ENCODE results near the gene C1orf226. TPM values are rescaled to one million over a fixed set of nuclear protein-coding genes. Genes with fewer than 3 reads are reported as not detected.

The C1orf226 gene
- polyA plus RNA-seq, 1 donor (not counting 4 experiments of a cell fraction or from before 2014, with no cell fraction given), result 0.12 TPM

GRCh38 chr1:162353702-162354101 is 27.8 kb upstream of the C1orf226 start:
- Histone ChIP-seq H3K4me1 (ENCODE audit: control insufficient read depth, extremely low read depth, insufficient read depth, low read length) (peaks cover 16% of the 10 kb centered on the region), H3K27ac (ENCODE audit: control insufficient read depth, insufficient read depth, low read length) (no peak overlapping the region), H3K4me2 (ENCODE audit: control insufficient read depth, extremely low read depth, insufficient read depth, low read depth, low read length) (no peak overlapping the region), H3K79me2 (ENCODE audit: control insufficient read depth, insufficient read depth, low read length) (no peaks in the 10 kb centered on the region), H4K20me1 (ENCODE audit: control insufficient read depth, extremely low read depth, insufficient read depth, low read length) (no peaks in the 10 kb centered on the region), H3K27me3 (ENCODE audit: control insufficient read depth, extremely low read depth, insufficient read depth, low read length) (no peaks in the 10 kb centered on the region), H3K9ac (ENCODE audit: control insufficient read depth, extremely low read depth, insufficient read depth, low read length) (no peak overlapping the region), H3K9me3 (ENCODE audit: control insufficient read depth, low read depth, low read length) (no peaks in the 10 kb centered on the region), H3K9me1 (ENCODE audit: control insufficient read depth, extremely low read depth, insufficient read depth, low read length) (no peaks in the 10 kb centered on the region), H3K36me3 (ENCODE audit: control insufficient read depth in 2 of 2, extremely low read depth in 1 of 2, insufficient read depth in 2 of 2, low read length in 2 of 2) (no peaks in the 10 kb centered on the region), H2AFZ (ENCODE audit: control insufficient read depth, low read length) (no peak overlapping the region), H3K4me3 (ENCODE audit: control insufficient read depth in 2 of 3, extremely low read depth in 1 of 3, insufficient read depth in 2 of 3, low read depth in 1 of 3, low read length in 3 of 3) (no peak overlapping the region)
- TF ChIP-seq EZH2 (IDR thresholded peaks at IDR 0.05; ENCODE audit: low read length) (no peak), CTCF (optimal IDR thresholded peaks at IDR 0.05 in 1 of 3, IDR thresholded peaks at IDR 0.05 in 1 of 3, conservative IDR thresholded peaks at IDR 0.05 in 1 of 3; ENCODE audit: extremely low read depth in 1 of 3, insufficient read depth in 2 of 3, low read length in 3 of 3) (no peak)
- DNase-seq (ENCODE audit: low read depth, low spot score) (no peak), FAIRE-seq (no peak)
- dilution Hi-C loops (cut with MboI; ENCODE audit: extremely low pct_ligation_motif_present, low sequenced_read_pairs), result no loop called here

GRCh38 chr1:162357681-162358266 is 23.8 kb upstream of the C1orf226 start:
- dilution Hi-C loops (cut with MboI; ENCODE audit: extremely low pct_ligation_motif_present, low sequenced_read_pairs), result no loop called here
- TF ChIP-seq CTCF (optimal IDR thresholded peaks at IDR 0.05 in 1 of 3, IDR thresholded peaks at IDR 0.05 in 1 of 3, conservative IDR thresholded peaks at IDR 0.05 in 1 of 3; ENCODE audit: extremely low read depth in 1 of 3, insufficient read depth in 2 of 3, low read length in 3 of 3), result peak; percentile 57 to 67 (median 64)
- no peak for TF ChIP-seq EZH2 (IDR thresholded peaks at IDR 0.05; ENCODE audit: low read length)
- FAIRE-seq (no peak), DNase-seq (ENCODE audit: low read depth, low spot score) (no peak)
- Histone ChIP-seq H4K20me1 (ENCODE audit: control insufficient read depth, extremely low read depth, insufficient read depth, low read length) (no peaks in the 10 kb centered on the region), H2AFZ (ENCODE audit: control insufficient read depth, low read length) (no peak overlapping the region), H3K4me3 (ENCODE audit: control insufficient read depth in 2 of 3, extremely low read depth in 1 of 3, insufficient read depth in 2 of 3, low read depth in 1 of 3, low read length in 3 of 3) (no peak overlapping the region), H3K4me2 (ENCODE audit: control insufficient read depth, extremely low read depth, insufficient read depth, low read depth, low read length) (no peak overlapping the region), H3K9me3 (ENCODE audit: control insufficient read depth, low read depth, low read length) (no peaks in the 10 kb centered on the region), H3K27ac (ENCODE audit: control insufficient read depth, insufficient read depth, low read length) (no peak overlapping the region), H3K27me3 (ENCODE audit: control insufficient read depth, extremely low read depth, insufficient read depth, low read length) (peaks cover 3% of the 10 kb centered on the region), H3K79me2 (ENCODE audit: control insufficient read depth, insufficient read depth, low read length) (no peaks in the 10 kb centered on the region), H3K9ac (ENCODE audit: control insufficient read depth, extremely low read depth, insufficient read depth, low read length) (no peak overlapping the region), H3K36me3 (ENCODE audit: control insufficient read depth in 2 of 2, extremely low read depth in 1 of 2, insufficient read depth in 2 of 2, low read length in 2 of 2) (no peaks in the 10 kb centered on the region), H3K4me1 (ENCODE audit: control insufficient read depth, extremely low read depth, insufficient read depth, low read length) (no peaks in the 10 kb centered on the region), H3K9me1 (ENCODE audit: control insufficient read depth, extremely low read depth, insufficient read depth, low read length) (no peaks in the 10 kb centered on the region)
